Lower leg skin (tissue), 3 donors: ENCODE results near the gene SNX25.

Source experiments
- CTCF ChIP-seq, 3 donors: fragments of 450-650 bp; IDR thresholded peaks; one replicate each; pipeline ENCODE4 v1.5.1; 2016; ENCODE audit warnings: antibody characterized with exemption in 3 of 3, mild to moderate bottlenecking in 3 of 3, moderate library complexity in 2 of 3
- POLR2A ChIP-seq, 2 donors: fragments of 450-650 bp; IDR thresholded peaks; one replicate each; pipeline ENCODE4 v1.6.1; 2016 to 2017; ENCODE audit warnings: antibody characterized with exemption in 2 of 2, mild to moderate bottlenecking in 1 of 2, moderate library complexity in 1 of 2

- TF ChIP-seq CTCF (IDR thresholded peaks at IDR 0.05) (no peak), POLR2A (IDR thresholded peaks at IDR 0.05) (no peak)
These were observed 148.5 kb downstream of the SNX25 start for GRCh38 chr4:185357733-185358440.
